ENCODE measurements around the gene ETV1. TPM values are rescaled to one million over a fixed set of nuclear protein-coding genes. Genes with fewer than 3 reads are reported as not detected.
A peak's percentile ranks its signal among the peaks of the same experiment; 100 is the strongest.

The ETV1 gene
- total and polyA plus RNA-seq, 4 donors, result 12.7 to 85.3 (median 45.1) TPM

DNA sequence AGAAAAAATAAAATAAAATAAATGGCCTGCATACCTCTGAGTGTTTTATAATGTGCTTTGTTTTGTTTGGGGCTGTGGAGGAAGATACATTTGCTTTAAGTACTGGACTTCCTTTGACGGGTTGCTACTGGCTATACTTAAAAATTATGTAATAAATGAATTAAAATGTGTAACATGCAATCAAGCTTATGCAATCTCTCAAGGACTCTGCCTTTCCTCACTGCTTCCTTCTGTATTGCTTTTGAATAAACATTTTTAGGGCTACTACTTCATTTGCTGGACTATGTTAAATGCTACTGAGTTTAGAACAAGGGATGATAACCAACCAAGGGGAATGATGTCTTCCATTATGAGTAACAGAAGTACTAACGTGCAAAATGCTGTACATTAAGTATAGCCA is 91.6 kb downstream of the ETV1 start:
- 34% methylated on average over 2 of the region's 2 CpGs for WGBS, 2 donors
- TF ChIP-seq, protein P1, sequence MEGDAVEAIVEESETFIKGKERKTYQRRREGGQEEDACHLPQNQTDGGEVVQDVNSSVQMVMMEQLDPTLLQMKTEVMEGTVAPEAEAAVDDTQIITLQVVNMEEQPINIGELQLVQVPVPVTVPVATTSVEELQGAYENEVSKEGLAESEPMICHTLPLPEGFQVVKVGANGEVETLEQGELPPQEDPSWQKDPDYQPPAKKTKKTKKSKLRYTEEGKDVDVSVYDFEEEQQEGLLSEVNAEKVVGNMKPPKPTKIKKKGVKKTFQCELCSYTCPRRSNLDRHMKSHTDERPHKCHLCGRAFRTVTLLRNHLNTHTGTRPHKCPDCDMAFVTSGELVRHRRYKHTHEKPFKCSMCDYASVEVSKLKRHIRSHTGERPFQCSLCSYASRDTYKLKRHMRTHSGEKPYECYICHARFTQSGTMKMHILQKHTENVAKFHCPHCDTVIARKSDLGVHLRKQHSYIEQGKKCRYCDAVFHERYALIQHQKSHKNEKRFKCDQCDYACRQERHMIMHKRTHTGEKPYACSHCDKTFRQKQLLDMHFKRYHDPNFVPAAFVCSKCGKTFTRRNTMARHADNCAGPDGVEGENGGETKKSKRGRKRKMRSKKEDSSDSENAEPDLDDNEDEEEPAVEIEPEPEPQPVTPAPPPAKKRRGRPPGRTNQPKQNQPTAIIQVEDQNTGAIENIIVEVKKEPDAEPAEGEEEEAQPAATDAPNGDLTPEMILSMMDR (IDR thresholded peaks at IDR 0.05; ENCODE audit: control extremely low read depth, extremely low read depth), result no peak

DNA sequence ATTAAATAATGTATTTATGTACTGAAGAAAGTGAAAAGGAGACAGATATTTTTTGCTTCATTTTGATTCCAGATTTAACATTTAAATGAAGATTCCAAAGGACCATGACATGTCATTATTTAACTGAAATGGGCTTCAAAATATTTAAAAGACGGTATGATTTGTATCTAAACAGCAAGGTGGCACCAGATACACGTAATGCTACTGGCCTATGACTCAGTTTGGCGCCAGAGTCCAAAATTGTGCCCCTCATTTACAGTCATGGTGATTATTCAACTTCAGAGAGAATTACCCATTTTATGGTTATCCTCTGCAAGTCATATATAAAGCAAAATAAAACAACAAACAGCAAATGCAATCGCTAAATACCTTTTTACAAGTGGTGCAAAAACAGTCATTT is 94.5 kb downstream of the ETV1 start:
- no peak overlapping the region for H3K9ac ChIP-seq (ENCODE audit: insufficient read depth in 1 of 2, low read length in 2 of 2)
- no peak overlapping the region for H3K4me3 ChIP-seq
- H3K36me3 ChIP-seq (ENCODE audit: control insufficient read depth in 4 of 4, insufficient read depth in 4 of 4, low read length in 4 of 4), result peaks cover 0 to 7% (median 4%) of the 10 kb centered on the region in 4 donors
- 96 to 97% methylated on average over 4 of the region's 4 CpGs for WGBS, 2 donors
- DNase-seq (no peak), ATAC-seq (ENCODE audit: insufficient read depth, low FRiP score) (no peak)
- no peak overlapping the region for H3K27ac ChIP-seq (ENCODE audit: low read depth in 1 of 2, low read length in 1 of 2)
- no peaks in the 10 kb centered on the region for H3K27me3 ChIP-seq (ENCODE audit: control insufficient read depth in 3 of 3, insufficient read depth in 3 of 3, low read length in 2 of 3)
- H3K4me1 ChIP-seq (ENCODE audit: control insufficient read depth in 5 of 5, insufficient read depth in 5 of 5, low read length in 5 of 5), result peaks cover 0 to 2% (median 0%) of the 10 kb centered on the region in 5 donors
- TF ChIP-seq, protein P1 (IDR thresholded peaks at IDR 0.05; ENCODE audit: control extremely low read depth, extremely low read depth), result no peak
- H3K9me3 ChIP-seq (ENCODE audit: control insufficient read depth in 4 of 4, insufficient read depth in 3 of 4, low read length in 3 of 4), result peaks cover 0 to 3% (median 0%) of the 10 kb centered on the region in 4 donors

More for the DNA sequence above, 91.6 kb downstream of the ETV1 start:
- peak in 2 of 3 donors; percentile 50 to 68 for DNase-seq
- no peak for ATAC-seq (ENCODE audit: insufficient read depth, low FRiP score)
- no peaks in the 10 kb centered on the region for H3K9me3 ChIP-seq (ENCODE audit: control insufficient read depth in 4 of 4, insufficient read depth in 3 of 4, low read length in 3 of 4)
- H3K4me3 ChIP-seq, result no peak overlapping the region
- no peak overlapping the region for H3K9ac ChIP-seq (ENCODE audit: insufficient read depth in 1 of 2, low read length in 2 of 2)
- peaks cover 0 to 9% (median 2%) of the 10 kb centered on the region in 4 donors for H3K36me3 ChIP-seq (ENCODE audit: control insufficient read depth in 4 of 4, insufficient read depth in 4 of 4, low read length in 4 of 4)
- no peak overlapping the region for H3K27ac ChIP-seq (ENCODE audit: low read depth in 1 of 2, low read length in 1 of 2)
- no peaks in the 10 kb centered on the region for H3K27me3 ChIP-seq (ENCODE audit: control insufficient read depth in 3 of 3, insufficient read depth in 3 of 3, low read length in 2 of 3)
- peaks cover 0 to 2% (median 0%) of the 10 kb centered on the region in 5 donors for H3K4me1 ChIP-seq (ENCODE audit: control insufficient read depth in 5 of 5, insufficient read depth in 5 of 5, low read length in 5 of 5)

DNA sequence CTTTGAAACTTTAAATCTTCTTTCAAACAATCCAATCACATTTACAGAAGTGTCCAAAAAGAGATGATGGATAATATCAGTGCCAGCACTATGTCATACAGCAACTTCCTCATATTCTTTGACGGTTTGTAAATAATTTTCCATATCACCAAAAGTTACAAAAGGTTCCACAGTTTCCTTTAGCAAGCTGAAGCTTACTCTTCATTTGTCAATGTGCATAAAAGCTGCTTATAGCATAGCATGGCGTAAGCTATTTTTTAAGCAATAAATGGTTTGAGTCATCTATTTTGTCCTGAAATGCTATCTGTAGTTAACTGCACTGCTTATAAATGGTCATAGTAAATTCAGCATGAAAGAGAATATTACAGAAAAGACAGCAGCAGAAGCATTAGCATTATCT is 95.1 kb downstream of the ETV1 start:
- no peak for DNase-seq
- H3K27me3 ChIP-seq (ENCODE audit: control insufficient read depth in 3 of 3, insufficient read depth in 3 of 3, low read length in 2 of 3), result no peaks in the 10 kb centered on the region
- no peak overlapping the region for H3K4me3 ChIP-seq
- no peak overlapping the region for H3K27ac ChIP-seq (ENCODE audit: low read depth in 1 of 2, low read length in 1 of 2)
- H3K9me3 ChIP-seq (ENCODE audit: control insufficient read depth in 4 of 4, insufficient read depth in 3 of 4, low read length in 3 of 4), result peaks cover 0 to 3% (median 0%) of the 10 kb centered on the region in 4 donors
- TF ChIP-seq, protein P1 (IDR thresholded peaks at IDR 0.05; ENCODE audit: control extremely low read depth, extremely low read depth), result no peak
- no peak overlapping the region for H3K9ac ChIP-seq (ENCODE audit: insufficient read depth in 1 of 2, low read length in 2 of 2)
- ATAC-seq (ENCODE audit: insufficient read depth, low FRiP score), result no peak
- 37 to 63% methylated on average over 2 of the region's 2 CpGs for whole genome bisulfite sequencing, 2 donors
- H3K36me3 ChIP-seq (ENCODE audit: control insufficient read depth in 4 of 4, insufficient read depth in 4 of 4, low read length in 4 of 4), result peaks cover 0 to 7% (median 4%) of the 10 kb centered on the region in 4 donors
- H3K4me1 ChIP-seq (ENCODE audit: control insufficient read depth in 5 of 5, insufficient read depth in 5 of 5, low read length in 5 of 5), result peaks cover 0 to 2% (median 0%) of the 10 kb centered on the region in 5 donors

DNA sequence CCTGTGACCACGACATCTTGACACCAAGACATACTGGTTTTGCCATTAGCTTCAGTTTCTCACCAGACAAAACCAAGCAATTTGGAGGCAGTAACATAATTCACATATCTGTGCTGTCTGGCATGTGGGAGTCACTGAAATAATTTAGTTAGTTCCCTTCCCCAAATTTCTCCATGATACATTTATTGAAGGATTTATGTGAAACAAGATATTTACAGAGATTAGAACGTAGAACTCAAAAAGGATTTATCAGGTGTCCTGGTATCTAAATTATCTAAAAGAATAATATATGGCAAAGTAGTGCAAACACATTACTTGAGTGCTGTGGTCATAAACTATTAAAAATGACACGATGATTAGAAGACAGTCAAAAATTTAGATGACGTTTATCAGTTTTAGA is 98.7 kb downstream of the ETV1 start:
- no peak for DNase-seq
- 91 to 92% methylated on average over 4 of the region's 4 CpGs for WGBS, 2 donors
- H3K4me3 ChIP-seq, result no peak overlapping the region
- H3K27ac ChIP-seq (ENCODE audit: low read depth in 1 of 2, low read length in 1 of 2), result no peak overlapping the region
- H3K27me3 ChIP-seq (ENCODE audit: control insufficient read depth in 3 of 3, insufficient read depth in 3 of 3, low read length in 2 of 3), result no peaks in the 10 kb centered on the region
- peaks cover 0 to 3% (median 0%) of the 10 kb centered on the region in 4 donors for H3K9me3 ChIP-seq (ENCODE audit: control insufficient read depth in 4 of 4, insufficient read depth in 3 of 4, low read length in 3 of 4)
- no peak overlapping the region for H3K9ac ChIP-seq (ENCODE audit: insufficient read depth in 1 of 2, low read length in 2 of 2)
- no peak for ATAC-seq (ENCODE audit: insufficient read depth, low FRiP score)
- H3K4me1 ChIP-seq (ENCODE audit: control insufficient read depth in 5 of 5, insufficient read depth in 5 of 5, low read length in 5 of 5), result no peaks in the 10 kb centered on the region
- peaks cover 0 to 5% (median 4%) of the 10 kb centered on the region in 4 donors for H3K36me3 ChIP-seq (ENCODE audit: control insufficient read depth in 4 of 4, insufficient read depth in 4 of 4, low read length in 4 of 4)
- TF ChIP-seq, protein P1 (IDR thresholded peaks at IDR 0.05; ENCODE audit: control extremely low read depth, extremely low read depth), result no peak
